ENCODE data around the gene LEMD2. TPM values are rescaled to one million over a fixed set of nuclear protein-coding genes. Genes with fewer than 3 reads are reported as not detected.

Gene LEMD2
- total and polyA plus RNA-seq, 2 of the 4 experiments (the other 2 are of a cell fraction), result 26.5 to 43.6 TPM

GRCh38 chr6:33786736-33787135, 2.2 kb downstream of the LEMD2 start:
- no peak overlapping the region for H2AK5ac ChIP-seq (ENCODE audit: low read depth, low read length)
- DNase-seq, result no peak
- H3K23ac ChIP-seq (ENCODE audit: low read depth, low read length), result peak overlapping the region; percentile 65; the same call in 1 of the 2 replicates
- H2AFZ ChIP-seq (replicated peaks; ENCODE audit: low read length, poor library complexity), result no peak overlapping the region
- intact Hi-C loops (cut with micrococcal nuclease), result loop anchor here (5.0 kb wide), 1 partner anchor 241 kb away; no protein-coding TSS in a partner anchor
- ChIA-PET CTCF (interaction anchor here (1.5 to 1.6 kb wide), 2 partner anchors 8 to 15 kb away, joined by 4 to 8 read pairs; no protein-coding TSS in a partner anchor), POLR2A (ENCODE audit: unreplicated experiment) (no interaction called here)
- peaks cover 19% of the 10 kb centered on the region for H3K4me1 ChIP-seq (ENCODE audit: control insufficient read depth, insufficient read depth, low read length)
- H3K56ac ChIP-seq (ENCODE audit: extremely low read depth, insufficient read depth, low read length), result no peak overlapping the region
- dilution Hi-C loops (cut with HindIII; ENCODE audit: low sequenced_read_pairs, unreplicated experiment), result no loop called here
- H2BK15ac ChIP-seq (ENCODE audit: low read depth, low read length), result no peak overlapping the region
- ATAC-seq (ENCODE audit: low read depth), result no peak
- H3K18ac ChIP-seq (ENCODE audit: low read depth, low read length), result no peak overlapping the region
- H3K9ac ChIP-seq (ENCODE audit: low read depth, low read length), result peak overlapping the region; percentile 25; the same call in 1 of the 2 replicates
- no peak overlapping the region for H2BK20ac ChIP-seq (ENCODE audit: low read depth, low read length)
- H4K20me1 ChIP-seq (ENCODE audit: insufficient read depth, low read length), result peaks cover 30% of the 10 kb centered on the region
- H4K91ac ChIP-seq (ENCODE audit: insufficient read depth, low read depth, low read length), result no peak overlapping the region
- H3K4me3 ChIP-seq (ENCODE audit: insufficient read depth, low read depth, low read length), result no peak overlapping the region
- H3K4me2 ChIP-seq (ENCODE audit: low read depth, low read length), result 0 out of 2 replicates have a peak overlapping the region, but pooled peaks have one; percentile 89
- no peak overlapping the region for H4K8ac ChIP-seq (ENCODE audit: low read depth in 2 of 2, low read length in 2 of 2)
- H3K9me3 ChIP-seq (ENCODE audit: control insufficient read depth, insufficient read depth, low read length), result no peaks in the 10 kb centered on the region
- WGBS, 2 experiments (ENCODE audit: extremely low coverage in 2 of 2, insufficient read length in 1 of 2), result no CpG with 5 or more reads among the region's 3 CpGs
- BruUV-seq (replicated peaks), result no TSS peak
- H3K79me1 ChIP-seq (ENCODE audit: low read depth in 1 of 2, low read length in 2 of 2), result peaks cover 46 to 71% of the 10 kb centered on the region in 2 experiments
- H3K9me1 ChIP-seq (ENCODE audit: insufficient read depth, low read length), result peaks cover 26% of the 10 kb centered on the region
- H2BK120ac ChIP-seq (ENCODE audit: low read depth, low read length), result no peak overlapping the region
- H3K27me3 ChIP-seq (ENCODE audit: control insufficient read depth, insufficient read depth, low read length), result no peaks in the 10 kb centered on the region
- H3K14ac ChIP-seq (replicated peaks; ENCODE audit: low read depth, low read length), result no peak overlapping the region; the same call in 1 of the 2 replicates
- H2AK9ac ChIP-seq (replicated peaks; ENCODE audit: low read depth, low read length, poor library complexity), result no peak overlapping the region
- no peak overlapping the region for H2BK5ac ChIP-seq (ENCODE audit: low read depth, low read length, poor library complexity, severe bottlenecking)
- no peak overlapping the region for H3K27ac ChIP-seq (ENCODE audit: insufficient read depth, low read length)
- H4K5ac ChIP-seq (ENCODE audit: low read depth, low read length), result no peak overlapping the region
- TF ChIP-seq POLR2A (IDR thresholded peaks at IDR 0.05; ENCODE audit: low read depth, low read length) (no peak), CEBPB (IDR thresholded peaks at IDR 0.05; ENCODE audit: low read depth, low read length) (no peak)
- H3K4ac ChIP-seq (ENCODE audit: low read depth, low read length), result peak overlapping the region; percentile 4; the same call in 1 of the 2 replicates
- H3K36me3 ChIP-seq (ENCODE audit: control insufficient read depth, insufficient read depth, low read length), result peaks cover 34% of the 10 kb centered on the region
- in situ Hi-C loops (cut with MboI; ENCODE audit: low sequenced_read_pairs), result no loop called here
